ENCODE measurements around the gene RAP1GAP. TPM values are rescaled to one million over a fixed set of nuclear protein-coding genes. Genes with fewer than 3 reads are reported as not detected.

The RAP1GAP gene
- total RNA-seq, 1 experiment from 2014 or later = 7.2 TPM

DNA sequence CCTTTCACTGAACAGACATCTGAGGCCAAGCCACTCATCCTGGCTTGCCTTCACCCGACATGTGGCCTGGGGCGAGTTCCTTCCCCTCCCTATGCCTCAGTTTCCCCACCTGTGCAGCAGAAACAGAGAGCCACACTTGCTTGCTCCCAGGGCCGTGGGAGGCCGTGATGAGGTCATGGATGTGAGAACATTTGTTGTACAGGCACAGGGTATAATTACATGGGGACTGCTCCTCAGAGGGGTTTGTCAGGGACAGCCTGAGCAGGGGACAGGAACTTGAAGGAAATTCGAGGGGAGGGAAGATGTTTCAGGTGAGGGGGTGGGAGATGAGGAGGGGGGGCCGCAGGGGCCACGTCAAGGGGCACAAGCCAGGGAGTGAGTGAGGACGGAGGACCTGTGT lies 103.9 kb downstream of the RAP1GAP start:
- intact Hi-C loops (cut with micrococcal nuclease; ENCODE audit: unreplicated experiment) = no loop called here
- Histone ChIP-seq H3K4me1 (no peaks in the 10 kb centered on the region), H3K9me3 (no peaks in the 10 kb centered on the region), H3K4me3 (ENCODE audit: low read depth, low read length) (no peak overlapping the region), H3K27me3 (replicated peaks; ENCODE audit: control insufficient read depth, insufficient read depth, low read length) (no peaks in the 10 kb centered on the region), H3K36me3 (ENCODE audit: control insufficient read depth, insufficient read depth, low read length) (no peaks in the 10 kb centered on the region)
- TF ChIP-seq, protein P1, sequence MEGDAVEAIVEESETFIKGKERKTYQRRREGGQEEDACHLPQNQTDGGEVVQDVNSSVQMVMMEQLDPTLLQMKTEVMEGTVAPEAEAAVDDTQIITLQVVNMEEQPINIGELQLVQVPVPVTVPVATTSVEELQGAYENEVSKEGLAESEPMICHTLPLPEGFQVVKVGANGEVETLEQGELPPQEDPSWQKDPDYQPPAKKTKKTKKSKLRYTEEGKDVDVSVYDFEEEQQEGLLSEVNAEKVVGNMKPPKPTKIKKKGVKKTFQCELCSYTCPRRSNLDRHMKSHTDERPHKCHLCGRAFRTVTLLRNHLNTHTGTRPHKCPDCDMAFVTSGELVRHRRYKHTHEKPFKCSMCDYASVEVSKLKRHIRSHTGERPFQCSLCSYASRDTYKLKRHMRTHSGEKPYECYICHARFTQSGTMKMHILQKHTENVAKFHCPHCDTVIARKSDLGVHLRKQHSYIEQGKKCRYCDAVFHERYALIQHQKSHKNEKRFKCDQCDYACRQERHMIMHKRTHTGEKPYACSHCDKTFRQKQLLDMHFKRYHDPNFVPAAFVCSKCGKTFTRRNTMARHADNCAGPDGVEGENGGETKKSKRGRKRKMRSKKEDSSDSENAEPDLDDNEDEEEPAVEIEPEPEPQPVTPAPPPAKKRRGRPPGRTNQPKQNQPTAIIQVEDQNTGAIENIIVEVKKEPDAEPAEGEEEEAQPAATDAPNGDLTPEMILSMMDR (IDR thresholded peaks at IDR 0.05; ENCODE audit: insufficient read depth in 1 of 2, low read depth in 1 of 2, low read length in 1 of 2, severe bottlenecking in 1 of 2, unreplicated experiment in 1 of 2) = no peak
- DNase-seq = no peak
- POLR2A ChIA-PET = no interaction called here
- Mint-ChIP-seq H3K9me3 (ENCODE audit: unreplicated experiment) (no peaks in the 10 kb centered on the region), H3K4me1 (ENCODE audit: low read depth, unreplicated experiment) (no peaks in the 10 kb centered on the region), H3K27me3 (ENCODE audit: insufficient read depth, unreplicated experiment) (no peaks in the 10 kb centered on the region), H3K27ac (ENCODE audit: unreplicated experiment) (no peak overlapping the region), H3K4me3 (ENCODE audit: unreplicated experiment) (no peak overlapping the region), H3K36me3 (ENCODE audit: insufficient read depth, unreplicated experiment) (no peaks in the 10 kb centered on the region)
- CTCF ChIA-PET = no interaction called here
- BruUV-seq (replicated peaks) = no TSS peak

DNA sequence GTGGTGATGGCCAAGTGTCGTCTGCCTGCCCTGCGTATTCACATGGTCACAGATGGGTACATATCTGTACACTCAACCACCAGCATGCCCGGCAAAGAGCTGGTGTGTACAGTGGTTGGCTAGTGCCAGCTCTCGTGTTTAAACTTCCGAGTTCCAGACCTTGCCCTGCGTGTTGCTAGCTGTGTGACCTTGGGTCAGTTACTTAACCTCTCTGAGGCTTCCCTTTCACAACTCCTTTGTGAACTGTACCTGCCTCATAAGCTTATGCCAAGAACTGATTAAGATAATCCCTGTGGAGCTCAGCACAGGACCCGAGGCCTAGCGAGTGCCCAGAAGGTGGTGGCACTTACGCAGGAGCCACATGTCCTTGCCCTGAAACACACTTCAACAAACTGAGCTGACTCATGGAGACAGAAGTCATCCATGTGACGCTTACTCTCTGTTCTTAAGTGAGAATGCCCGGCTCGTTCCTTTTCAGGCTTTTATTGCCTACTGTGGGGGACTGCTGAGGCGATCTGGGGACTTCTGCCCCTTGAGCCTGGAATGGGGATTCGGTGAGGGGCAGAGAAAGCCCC lies 104.5 kb downstream of the RAP1GAP start:
- H3K27me3 Mint-ChIP-seq (ENCODE audit: insufficient read depth, unreplicated experiment) = no peaks in the 10 kb centered on the region
- H3K36me3 ChIP-seq (ENCODE audit: control insufficient read depth, insufficient read depth, low read length) = no peaks in the 10 kb centered on the region
- no peaks in the 10 kb centered on the region for H3K9me3 Mint-ChIP-seq (ENCODE audit: unreplicated experiment)
- no peaks in the 10 kb centered on the region for H3K27me3 ChIP-seq (replicated peaks; ENCODE audit: control insufficient read depth, insufficient read depth, low read length)
- no TSS peak for BruUV-seq (replicated peaks)
- DNase-seq = no peak
- intact Hi-C loops (cut with micrococcal nuclease; ENCODE audit: unreplicated experiment) = no loop called here
- H3K4me3 ChIP-seq (ENCODE audit: low read depth, low read length) = no peak overlapping the region
- no peak overlapping the region for H3K27ac Mint-ChIP-seq (ENCODE audit: unreplicated experiment)
- H3K9me3 ChIP-seq = no peaks in the 10 kb centered on the region
- CTCF ChIA-PET = no interaction called here
- TF ChIP-seq, protein P1 (IDR thresholded peaks at IDR 0.05; ENCODE audit: insufficient read depth in 1 of 2, low read depth in 1 of 2, low read length in 1 of 2, severe bottlenecking in 1 of 2, unreplicated experiment in 1 of 2) = no peak
- H3K4me1 ChIP-seq = no peaks in the 10 kb centered on the region
- H3K4me1 Mint-ChIP-seq (ENCODE audit: low read depth, unreplicated experiment) = no peaks in the 10 kb centered on the region
- H3K4me3 Mint-ChIP-seq (ENCODE audit: unreplicated experiment) = no peak overlapping the region
- POLR2A ChIA-PET = no interaction called here
- H3K36me3 Mint-ChIP-seq (ENCODE audit: insufficient read depth, unreplicated experiment) = no peaks in the 10 kb centered on the region

DNA sequence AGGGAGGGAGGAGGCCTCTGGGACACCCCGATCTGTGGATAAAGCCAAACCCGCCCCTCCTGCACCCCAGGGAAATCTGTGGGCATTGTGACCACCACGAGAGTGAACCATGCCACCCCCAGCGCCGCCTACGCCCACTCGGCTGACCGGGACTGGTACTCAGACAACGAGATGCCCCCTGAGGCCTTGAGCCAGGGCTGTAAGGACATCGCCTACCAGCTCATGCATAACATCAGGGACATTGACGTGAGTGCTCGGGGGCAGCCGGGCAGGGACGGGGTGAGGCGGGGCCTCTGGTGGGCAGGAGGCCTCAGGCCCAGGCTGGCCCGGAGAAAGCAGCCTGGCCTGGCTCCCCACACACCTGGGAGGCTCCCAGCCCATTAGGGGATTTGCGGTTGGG lies 105.2 kb downstream of the RAP1GAP start:
- Histone ChIP-seq H3K4me3 (ENCODE audit: low read depth, low read length) (no peak overlapping the region), H3K27me3 (replicated peaks; ENCODE audit: control insufficient read depth, insufficient read depth, low read length) (no peaks in the 10 kb centered on the region), H3K36me3 (ENCODE audit: control insufficient read depth, insufficient read depth, low read length) (no peaks in the 10 kb centered on the region), H3K9me3 (no peaks in the 10 kb centered on the region), H3K4me1 (no peaks in the 10 kb centered on the region)
- no peak overlapping the region for H3K4me3 Mint-ChIP-seq (ENCODE audit: unreplicated experiment)
- TF ChIP-seq, protein P1 (IDR thresholded peaks at IDR 0.05; ENCODE audit: insufficient read depth in 1 of 2, low read depth in 1 of 2, low read length in 1 of 2, severe bottlenecking in 1 of 2, unreplicated experiment in 1 of 2) = no peak
- no peaks in the 10 kb centered on the region for H3K36me3 Mint-ChIP-seq (ENCODE audit: insufficient read depth, unreplicated experiment)
- BruUV-seq (replicated peaks) = no TSS peak
- H3K4me1 Mint-ChIP-seq (ENCODE audit: low read depth, unreplicated experiment) = no peaks in the 10 kb centered on the region
- ChIA-PET CTCF (no interaction called here), POLR2A (no interaction called here)
- no peak overlapping the region for H3K27ac Mint-ChIP-seq (ENCODE audit: unreplicated experiment)
- intact Hi-C loops (cut with micrococcal nuclease; ENCODE audit: unreplicated experiment) = no loop called here
- H3K9me3 Mint-ChIP-seq (ENCODE audit: unreplicated experiment) = no peaks in the 10 kb centered on the region
- H3K27me3 Mint-ChIP-seq (ENCODE audit: insufficient read depth, unreplicated experiment) = no peaks in the 10 kb centered on the region
- DNase-seq = no peak
